ENCODE measurements around the gene GP1BB.
A peak's percentile ranks its signal among the peaks of the same experiment; 100 is the strongest.
"Not testable (repeated sequence)": the region's sequence is repeated elsewhere in the genome, so short reads cannot be mapped to it uniquely, and the experiment has no call there.

The GP1BB gene

DNA sequence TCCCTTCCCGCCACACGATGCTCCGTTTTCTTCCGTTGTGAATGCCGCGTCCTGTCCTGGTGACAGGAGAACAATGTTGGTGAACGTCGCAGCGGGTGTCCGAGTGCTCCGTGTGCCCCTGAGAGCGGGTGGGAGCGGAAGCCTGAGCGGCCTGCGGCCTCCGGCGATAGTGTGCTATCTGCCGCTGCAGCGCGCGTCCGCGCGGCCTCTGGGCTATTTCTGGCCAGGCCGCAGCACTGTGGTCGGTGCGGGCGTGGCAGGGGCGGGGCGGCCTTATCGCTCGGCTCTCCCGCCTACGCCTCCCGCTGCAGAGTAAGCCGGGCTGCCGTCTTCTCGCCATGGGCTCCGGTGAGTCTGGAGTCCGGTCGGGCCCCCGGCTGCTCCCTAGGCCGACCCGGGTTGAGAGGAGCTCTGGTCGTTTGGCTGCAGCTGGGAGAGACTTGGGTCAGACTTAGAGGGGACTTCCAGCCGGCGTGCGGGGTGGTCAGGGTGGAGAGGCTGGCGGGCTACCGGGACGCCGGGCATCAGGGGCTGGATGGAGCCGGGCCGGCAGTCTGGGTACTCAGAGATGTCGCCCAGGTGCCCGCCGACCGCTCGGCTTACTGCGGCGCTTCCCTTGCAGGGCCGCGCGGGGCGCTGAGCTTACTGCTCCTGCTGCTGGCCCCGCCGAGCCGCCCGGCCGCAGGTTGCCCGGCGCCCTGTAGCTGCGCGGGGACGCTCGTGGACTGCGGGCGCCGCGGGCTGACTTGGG is at the start of gene GP1BB:
GP1BB (plus strand) TSS at position 308 of the 751 bp plus-strand sequence; CDS start at position 339, 31 bp downstream.
- no peak for DNase-seq (ENCODE audit: low read depth)

- no peak for DNase-seq (ENCODE audit: low read depth)
Observed at GRCh38 chr22:19673660-19674059, 49.7 kb upstream of the GP1BB start.

DNA sequence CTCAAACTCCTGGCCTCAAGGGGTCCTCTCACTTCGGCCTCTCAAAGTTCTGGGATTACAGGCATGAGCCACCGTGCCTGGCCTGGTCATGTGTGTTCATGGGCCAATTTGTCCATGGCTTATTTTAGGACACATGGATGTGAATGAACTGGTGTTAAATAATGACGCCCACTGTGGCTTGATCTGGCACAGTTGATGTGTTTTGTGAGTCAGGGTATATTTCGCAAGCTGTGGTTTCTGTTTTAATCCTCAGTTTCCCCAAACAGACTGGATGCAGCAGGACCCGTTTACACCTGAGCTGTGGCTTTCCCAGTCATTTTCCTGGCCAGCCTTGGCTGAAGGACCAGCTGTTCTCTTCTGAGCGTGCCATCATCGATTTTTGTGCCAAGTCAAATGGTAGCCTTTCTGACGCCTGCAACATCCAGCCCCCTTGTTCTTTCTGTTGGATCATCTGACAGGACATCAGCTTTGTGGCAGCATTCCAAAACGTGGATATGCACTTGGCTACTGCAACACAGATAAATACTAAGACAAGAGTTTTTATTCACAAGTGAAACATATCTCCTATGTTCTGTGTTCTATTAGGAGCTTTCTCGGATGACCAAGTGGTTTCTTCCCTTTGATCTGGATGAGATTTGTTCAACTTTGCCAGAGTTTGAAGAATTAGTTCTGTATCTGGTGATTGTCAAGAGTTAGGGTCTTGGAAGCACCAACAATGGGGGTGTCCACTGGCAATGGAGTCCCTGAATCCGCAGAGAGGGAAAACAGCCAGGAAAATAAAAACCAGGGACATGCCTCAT is 49.0 kb upstream of the GP1BB start:
- DNase-seq (ENCODE audit: low read depth): no peak

DNA sequence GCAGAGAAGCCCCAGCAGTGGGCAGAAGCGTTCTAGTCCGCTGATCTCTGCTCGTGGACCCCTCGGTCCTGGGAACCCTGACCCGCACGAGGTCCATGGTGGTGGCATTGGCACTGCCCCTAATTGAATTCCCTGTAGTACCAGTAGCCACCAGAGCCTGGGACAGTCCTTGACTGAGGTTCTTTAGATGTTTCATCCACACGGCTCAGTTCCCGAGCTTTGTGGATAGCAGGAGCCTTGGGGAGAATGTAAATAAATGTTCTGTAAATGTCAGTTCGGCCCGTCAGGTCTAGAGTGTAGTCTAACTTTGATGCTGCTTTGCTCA is 48.4 kb upstream of the GP1BB start:
- DNase-seq (ENCODE audit: low read depth): no peak

- no peak for DNase-seq (ENCODE audit: low read depth)
Observed at GRCh38 chr22:19675428-19675827, 47.9 kb upstream of the GP1BB start.

DNA sequence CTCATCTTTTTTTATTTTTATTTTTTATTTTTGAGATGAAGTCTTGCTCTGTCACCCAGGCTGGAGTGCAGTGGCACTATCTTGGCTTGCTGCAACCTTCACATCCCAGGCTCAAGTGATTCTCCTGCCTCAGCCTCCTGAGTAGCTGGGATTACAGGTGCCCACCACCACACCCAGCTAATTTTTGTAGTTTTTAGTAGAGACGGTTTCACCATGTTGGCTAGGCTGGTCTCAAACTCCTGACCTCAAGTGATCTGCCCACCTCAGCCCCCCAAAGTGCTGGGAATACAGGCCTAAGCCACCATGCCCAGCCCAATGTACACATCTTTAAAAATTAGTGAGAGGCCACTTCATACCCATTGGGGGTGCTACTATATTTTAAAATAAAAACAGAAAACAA is 46.9 kb upstream of the GP1BB start:
- not testable (repeated sequence) for DNase-seq (ENCODE audit: low read depth)

GRCh38 chr22:19678949-19679521 is 44.3 kb upstream of the GP1BB start:
- DNase-seq (ENCODE audit: low read depth): no peak

DNA sequence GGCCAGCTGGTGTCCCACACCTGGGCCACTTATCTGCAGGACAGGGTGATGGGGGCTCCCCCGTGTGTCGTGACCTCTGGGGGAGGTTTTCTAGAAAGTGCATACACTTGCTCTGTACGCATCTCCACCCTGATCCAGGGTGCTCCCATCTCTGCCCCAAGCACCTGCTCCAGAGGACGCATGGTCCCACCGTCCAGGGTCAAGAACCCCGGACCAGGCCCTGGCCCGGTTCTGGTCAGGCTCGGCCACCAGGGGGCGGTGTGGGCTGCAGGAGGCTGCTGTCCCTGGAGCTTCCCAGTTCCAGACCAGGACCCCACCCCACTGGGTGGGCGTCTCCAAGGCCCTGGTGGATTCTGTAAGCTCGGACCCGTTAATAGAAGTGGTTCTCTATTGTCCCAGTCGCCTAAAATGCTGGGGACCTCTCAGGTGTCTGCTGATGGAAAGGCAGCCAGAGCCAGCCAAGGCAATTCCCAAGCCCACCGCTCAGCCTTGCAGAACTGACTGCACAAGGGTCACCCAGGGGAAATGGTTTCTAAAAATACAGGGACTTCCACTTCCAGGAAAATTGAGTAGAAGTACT is 43.7 kb upstream of the GP1BB start:
- DNase-seq (ENCODE audit: low read depth): peak; percentile 14

DNA sequence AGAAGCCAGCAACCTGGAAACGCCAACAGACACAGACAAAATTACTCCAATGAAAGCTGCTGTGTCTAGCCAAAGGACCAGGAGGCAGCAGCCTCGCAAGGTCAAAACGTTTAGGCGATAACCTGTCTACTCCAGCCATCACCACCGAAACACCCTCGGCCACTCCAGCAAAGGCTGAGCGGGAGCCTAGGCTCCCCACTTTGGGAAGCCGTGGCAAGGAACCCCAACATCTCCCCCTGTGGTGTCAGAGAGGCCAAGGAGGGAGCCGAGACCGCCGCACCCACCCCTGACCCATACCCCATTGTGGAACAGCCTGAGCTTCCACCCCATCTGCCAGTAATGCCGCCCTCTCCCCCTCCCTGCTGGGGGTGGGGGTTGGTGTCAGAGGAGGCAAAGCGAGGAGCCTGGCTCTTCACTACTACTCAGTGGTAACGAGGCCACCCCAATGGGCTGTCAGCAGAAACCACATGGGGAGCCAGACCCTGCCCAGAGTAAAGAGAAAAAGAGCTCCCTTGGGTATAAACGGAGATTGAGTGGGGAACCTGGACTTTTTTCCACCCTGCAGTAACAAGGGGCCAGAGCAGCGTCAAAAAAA is 43.0 kb upstream of the GP1BB start:
- no peak for DNase-seq (ENCODE audit: low read depth)

DNA sequence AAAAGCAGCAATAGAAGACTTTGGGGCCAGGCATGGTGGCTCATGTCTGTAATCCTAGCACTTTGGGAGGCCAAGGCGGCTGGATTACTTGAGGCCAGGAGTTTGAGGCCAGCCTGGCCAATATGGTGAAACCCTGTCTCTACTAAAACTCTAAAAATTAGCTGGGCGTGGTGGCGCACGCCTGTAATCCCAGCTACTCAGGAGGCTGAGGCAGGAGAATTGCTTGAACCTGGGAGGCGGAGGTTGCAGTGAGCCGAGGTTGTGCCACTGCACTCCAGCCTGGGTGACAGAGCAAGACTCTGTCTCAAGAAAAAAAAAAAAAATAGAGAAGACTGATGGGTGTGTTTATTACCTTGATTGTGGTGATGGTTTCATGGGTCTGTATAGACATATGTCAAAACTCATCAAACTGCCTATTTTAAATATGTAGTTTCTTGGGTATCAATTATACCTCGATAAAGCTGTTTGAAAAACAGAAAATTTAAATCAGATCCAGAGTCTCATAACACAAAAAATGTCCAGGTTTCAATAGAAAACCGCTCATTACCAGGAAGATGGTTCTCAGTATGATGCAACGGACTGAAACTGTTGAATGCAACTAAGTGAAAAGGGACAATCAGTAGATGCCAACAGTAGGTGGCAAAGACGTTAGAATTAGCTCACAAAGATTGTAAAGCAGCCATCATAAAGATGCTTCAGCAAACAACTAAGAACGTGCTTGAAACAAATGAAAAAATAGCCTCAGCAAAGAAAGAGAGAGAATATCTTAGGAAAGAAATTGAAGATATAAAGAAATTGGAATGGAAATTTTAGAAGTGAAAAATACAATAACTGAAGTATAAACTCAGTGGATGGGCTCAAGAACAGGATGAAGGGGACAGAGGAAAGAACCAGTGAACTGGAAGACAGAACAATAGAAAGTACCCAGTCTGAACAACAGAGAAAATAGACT is 42.2 kb upstream of the GP1BB start:
- DNase-seq (ENCODE audit: low read depth): no peak

GRCh38 chr22:19681863-19682245 is 41.5 kb upstream of the GP1BB start:
- DNase-seq (ENCODE audit: low read depth): no peak

DNA sequence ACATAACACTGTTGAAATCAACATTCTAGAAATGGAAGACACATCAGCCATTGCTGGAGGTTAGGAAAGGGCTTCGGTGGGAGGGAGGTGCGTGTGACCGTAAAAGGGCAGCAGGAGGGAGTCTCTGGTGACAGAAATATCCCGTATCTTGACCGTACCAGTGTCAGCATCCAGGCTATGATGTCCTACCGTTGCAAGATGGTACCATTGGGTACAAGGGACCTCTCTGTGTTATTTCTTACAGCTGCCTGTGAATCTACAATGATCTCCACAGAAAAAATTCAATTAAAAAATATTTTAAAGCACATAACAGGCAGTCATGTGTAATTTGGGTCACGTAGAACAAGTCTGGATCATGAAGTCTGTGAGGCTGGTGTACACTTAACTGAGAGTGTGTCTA is 36.4 kb upstream of the GP1BB start:
- no peak for DNase-seq (ENCODE audit: low read depth)

DNA sequence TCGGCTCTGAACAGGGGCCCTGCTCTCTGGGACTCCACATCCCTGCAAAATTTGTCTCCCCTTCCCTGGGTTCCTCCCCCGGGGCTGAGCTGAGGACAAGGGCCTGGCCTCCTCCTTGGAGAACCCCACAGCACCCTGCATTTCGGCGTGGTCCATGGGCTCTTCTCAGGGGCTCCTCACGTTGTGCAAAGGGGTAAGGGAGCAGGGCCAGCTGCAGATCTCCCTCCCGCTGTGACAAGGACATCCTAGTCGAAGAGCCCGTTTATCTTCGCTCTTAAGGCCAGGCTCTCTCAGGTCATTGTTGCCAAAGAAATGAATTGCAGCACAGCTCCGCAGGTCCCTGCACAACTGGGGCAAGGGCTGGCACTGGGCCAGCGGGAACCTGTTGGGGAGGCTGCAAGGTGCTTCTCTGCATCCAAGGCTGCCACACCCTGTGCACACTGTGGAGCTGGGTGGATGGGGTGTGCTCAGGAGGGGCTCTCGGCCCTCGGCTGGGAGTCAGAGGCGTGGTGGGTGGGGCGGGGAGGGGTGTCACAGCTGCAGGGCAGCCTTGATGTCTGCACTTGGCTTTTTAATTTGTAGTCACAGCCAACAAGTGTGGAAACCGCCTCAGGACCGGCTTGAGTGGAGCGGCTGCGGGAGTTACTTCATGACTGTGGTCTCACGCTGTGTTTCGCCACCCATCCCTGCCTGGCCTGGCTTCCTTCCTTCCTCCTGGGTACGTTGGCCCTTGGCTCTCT is 35.6 kb upstream of the GP1BB start:
- DNase-seq (ENCODE audit: low read depth): no peak

GRCh38 chr22:19688301-19689290 is 34.7 kb upstream of the GP1BB start:
- no peak for DNase-seq (ENCODE audit: low read depth)

GRCh38 chr22:19689408-19689807 is 33.9 kb upstream of the GP1BB start:
- no peak for DNase-seq (ENCODE audit: low read depth)

GRCh38 chr22:19691007-19691720 is 32.2 kb upstream of the GP1BB start:
- DNase-seq (ENCODE audit: low read depth): no peak

- DNase-seq (ENCODE audit: low read depth): no peak
Observed at GRCh38 chr22:19691721-19692341, 31.5 kb upstream of the GP1BB start.

- DNase-seq (ENCODE audit: low read depth): no peak
Observed at GRCh38 chr22:19693581-19693980, 29.8 kb upstream of the GP1BB start.

All from activated T-cell treated with anti-CD3 and anti-CD28 coated beads for 24 hours (primary cell).